ENCODE results near the gene CDC25B. TPM values are rescaled to one million over a fixed set of nuclear protein-coding genes. Genes with fewer than 3 reads are reported as not detected.

The CDC25B gene
- total RNA-seq, 1 experiment from 2014 or later: 223 TPM

DNA sequence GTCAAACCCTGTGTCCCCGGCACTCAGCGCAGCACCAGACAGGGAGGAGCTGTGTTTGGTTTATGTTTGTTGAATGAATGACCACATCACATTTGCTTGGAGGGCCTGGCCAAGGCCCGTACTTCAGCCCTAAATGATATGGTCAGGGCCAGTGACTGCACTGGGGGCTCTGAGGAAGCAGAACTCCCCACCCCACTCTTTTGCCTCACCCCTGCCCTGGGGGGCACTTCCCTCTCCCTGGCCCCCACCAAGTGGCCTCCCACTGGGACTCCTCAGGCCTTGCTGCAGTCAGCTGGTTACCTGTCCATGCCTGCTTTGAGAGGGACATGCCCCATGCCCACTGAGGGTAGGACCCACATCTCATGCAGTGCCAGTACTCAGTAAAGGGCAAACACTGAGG lies 31.5 kb upstream of the CDC25B start:
- DNase-seq (ENCODE audit: low read depth, low spot score) (no peak), ATAC-seq (no peak)
- H3K9me3 ChIP-seq (ENCODE audit: control insufficient read depth in 1 of 2, insufficient read depth in 1 of 2, low read depth in 1 of 2, low read length in 2 of 2): no peaks in the 10 kb centered on the region
- no peak overlapping the region for H3K4me3 ChIP-seq (replicated peaks in 1 of 2; ENCODE audit: low read depth in 1 of 2, low read length in 2 of 2)
- no peaks in the 10 kb centered on the region for H4K20me1 ChIP-seq (ENCODE audit: insufficient read depth)
- peaks cover 12 to 31% of the 10 kb centered on the region in 2 experiments for H3K4me1 ChIP-seq (ENCODE audit: control insufficient read depth in 1 of 2, insufficient read depth in 2 of 2, low read length in 2 of 2)
- intact Hi-C loops (cut with micrococcal nuclease): loop anchor here (5.0 kb wide), 1 partner anchor 202 kb away; no protein-coding TSS in a partner anchor
- TF ChIP-seq JUND (IDR thresholded peaks at IDR 0.05) (no peak), ELF1 (IDR thresholded peaks at IDR 0.05; ENCODE audit: borderline replicate concordance, low read depth) (no peak), EGR1 (IDR thresholded peaks at IDR 0.05; ENCODE audit: low read depth) (no peak), SRF (IDR thresholded peaks at IDR 0.05; ENCODE audit: low read depth) (no peak), SIN3A (IDR thresholded peaks at IDR 0.05; ENCODE audit: low read depth) (no peak), ZNF274 (IDR thresholded peaks at IDR 0.05; ENCODE audit: low read depth, low read length) (no peak), TCF7L2 (IDR thresholded peaks at IDR 0.05; ENCODE audit: borderline replicate concordance, extremely low read depth, insufficient read depth, insufficient read length) (no peak), CBX3 (IDR thresholded peaks at IDR 0.05; ENCODE audit: low read depth) (no peak), RAD21 (IDR thresholded peaks at IDR 0.05; ENCODE audit: low read depth) (no peak), POLR2A (IDR thresholded peaks at IDR 0.05; ENCODE audit: borderline replicate concordance, extremely low read depth, insufficient read depth, insufficient read length) (no peak), SP1 (IDR thresholded peaks at IDR 0.05; ENCODE audit: low read depth) (no peak), FOSL1 (IDR thresholded peaks at IDR 0.05; ENCODE audit: low read depth) (no peak), EZH2phosphoT487 (IDR thresholded peaks at IDR 0.05; ENCODE audit: borderline replicate concordance) (no peak), ZFX (IDR thresholded peaks at IDR 0.05) (no peak)
- TF ChIP-seq, protein P1, sequence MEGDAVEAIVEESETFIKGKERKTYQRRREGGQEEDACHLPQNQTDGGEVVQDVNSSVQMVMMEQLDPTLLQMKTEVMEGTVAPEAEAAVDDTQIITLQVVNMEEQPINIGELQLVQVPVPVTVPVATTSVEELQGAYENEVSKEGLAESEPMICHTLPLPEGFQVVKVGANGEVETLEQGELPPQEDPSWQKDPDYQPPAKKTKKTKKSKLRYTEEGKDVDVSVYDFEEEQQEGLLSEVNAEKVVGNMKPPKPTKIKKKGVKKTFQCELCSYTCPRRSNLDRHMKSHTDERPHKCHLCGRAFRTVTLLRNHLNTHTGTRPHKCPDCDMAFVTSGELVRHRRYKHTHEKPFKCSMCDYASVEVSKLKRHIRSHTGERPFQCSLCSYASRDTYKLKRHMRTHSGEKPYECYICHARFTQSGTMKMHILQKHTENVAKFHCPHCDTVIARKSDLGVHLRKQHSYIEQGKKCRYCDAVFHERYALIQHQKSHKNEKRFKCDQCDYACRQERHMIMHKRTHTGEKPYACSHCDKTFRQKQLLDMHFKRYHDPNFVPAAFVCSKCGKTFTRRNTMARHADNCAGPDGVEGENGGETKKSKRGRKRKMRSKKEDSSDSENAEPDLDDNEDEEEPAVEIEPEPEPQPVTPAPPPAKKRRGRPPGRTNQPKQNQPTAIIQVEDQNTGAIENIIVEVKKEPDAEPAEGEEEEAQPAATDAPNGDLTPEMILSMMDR (IDR thresholded peaks at IDR 0.05 in 2 of 3, conservative IDR thresholded peaks at IDR 0.05 in 1 of 3; ENCODE audit: borderline replicate concordance in 1 of 3, insufficient read depth in 1 of 3, low read depth in 2 of 3, low read length in 2 of 3): no peak
- TF ChIP-seq, protein P2, sequence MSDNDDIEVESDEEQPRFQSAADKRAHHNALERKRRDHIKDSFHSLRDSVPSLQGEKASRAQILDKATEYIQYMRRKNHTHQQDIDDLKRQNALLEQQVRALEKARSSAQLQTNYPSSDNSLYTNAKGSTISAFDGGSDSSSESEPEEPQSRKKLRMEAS (IDR thresholded peaks at IDR 0.05): no peak
- H2AFZ ChIP-seq (ENCODE audit: low read depth, low read length, poor library complexity, severe bottlenecking): no peak overlapping the region
- H3K4me2 ChIP-seq (ENCODE audit: low read length): no peak overlapping the region
- RAD21 ChIA-PET (ENCODE audit: low non-redundant PET in 1 of 2, low total read pairs in 2 of 2, uncharacterized antibody in 2 of 2, unreplicated experiment in 2 of 2): no interaction called here
- H3K27ac ChIP-seq (ENCODE audit: low read depth, low read length): no peak overlapping the region
- CTCF ChIA-PET: no interaction called here
- POLR2A ChIA-PET: no interaction called here
- peaks cover 3 to 10% of the 10 kb centered on the region in 2 experiments; a peak in 2 of 4 replicates for H3K36me3 ChIP-seq (ENCODE audit: control insufficient read depth in 1 of 2, insufficient read depth in 2 of 2, low read length in 2 of 2)
- peaks cover 56% of the 10 kb centered on the region for H3K79me2 ChIP-seq (ENCODE audit: insufficient read depth, low read length)
- no TSS peak for BruUV-seq (replicated peaks)
- no peak overlapping the region for H3K9ac ChIP-seq (ENCODE audit: low read length)
- no peaks in the 10 kb centered on the region for H3K9me2 ChIP-seq (ENCODE audit: insufficient read depth)
- H3K27me3 ChIP-seq (ENCODE audit: insufficient read depth, low read length): no peaks in the 10 kb centered on the region

Measured in HCT116 (cell line).